MV-4-11 (cell line): ENCODE data around the gene TCIRG1.
"Not testable (repeated sequence)": the region's sequence is repeated elsewhere in the genome, so short reads cannot be mapped to it uniquely, and the experiment has no call there.

ENCODE experiments used
- DNase-seq: peaks from one replicate; lab custom pipeline; 2025; lab: John Stamatoyannopoulos, UW

TCIRG1 gene, protein sequence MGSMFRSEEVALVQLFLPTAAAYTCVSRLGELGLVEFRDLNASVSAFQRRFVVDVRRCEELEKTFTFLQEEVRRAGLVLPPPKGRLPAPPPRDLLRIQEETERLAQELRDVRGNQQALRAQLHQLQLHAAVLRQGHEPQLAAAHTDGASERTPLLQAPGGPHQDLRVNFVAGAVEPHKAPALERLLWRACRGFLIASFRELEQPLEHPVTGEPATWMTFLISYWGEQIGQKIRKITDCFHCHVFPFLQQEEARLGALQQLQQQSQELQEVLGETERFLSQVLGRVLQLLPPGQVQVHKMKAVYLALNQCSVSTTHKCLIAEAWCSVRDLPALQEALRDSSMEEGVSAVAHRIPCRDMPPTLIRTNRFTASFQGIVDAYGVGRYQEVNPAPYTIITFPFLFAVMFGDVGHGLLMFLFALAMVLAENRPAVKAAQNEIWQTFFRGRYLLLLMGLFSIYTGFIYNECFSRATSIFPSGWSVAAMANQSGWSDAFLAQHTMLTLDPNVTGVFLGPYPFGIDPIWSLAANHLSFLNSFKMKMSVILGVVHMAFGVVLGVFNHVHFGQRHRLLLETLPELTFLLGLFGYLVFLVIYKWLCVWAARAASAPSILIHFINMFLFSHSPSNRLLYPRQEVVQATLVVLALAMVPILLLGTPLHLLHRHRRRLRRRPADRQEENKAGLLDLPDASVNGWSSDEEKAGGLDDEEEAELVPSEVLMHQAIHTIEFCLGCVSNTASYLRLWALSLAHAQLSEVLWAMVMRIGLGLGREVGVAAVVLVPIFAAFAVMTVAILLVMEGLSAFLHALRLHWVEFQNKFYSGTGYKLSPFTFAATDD

DNA sequence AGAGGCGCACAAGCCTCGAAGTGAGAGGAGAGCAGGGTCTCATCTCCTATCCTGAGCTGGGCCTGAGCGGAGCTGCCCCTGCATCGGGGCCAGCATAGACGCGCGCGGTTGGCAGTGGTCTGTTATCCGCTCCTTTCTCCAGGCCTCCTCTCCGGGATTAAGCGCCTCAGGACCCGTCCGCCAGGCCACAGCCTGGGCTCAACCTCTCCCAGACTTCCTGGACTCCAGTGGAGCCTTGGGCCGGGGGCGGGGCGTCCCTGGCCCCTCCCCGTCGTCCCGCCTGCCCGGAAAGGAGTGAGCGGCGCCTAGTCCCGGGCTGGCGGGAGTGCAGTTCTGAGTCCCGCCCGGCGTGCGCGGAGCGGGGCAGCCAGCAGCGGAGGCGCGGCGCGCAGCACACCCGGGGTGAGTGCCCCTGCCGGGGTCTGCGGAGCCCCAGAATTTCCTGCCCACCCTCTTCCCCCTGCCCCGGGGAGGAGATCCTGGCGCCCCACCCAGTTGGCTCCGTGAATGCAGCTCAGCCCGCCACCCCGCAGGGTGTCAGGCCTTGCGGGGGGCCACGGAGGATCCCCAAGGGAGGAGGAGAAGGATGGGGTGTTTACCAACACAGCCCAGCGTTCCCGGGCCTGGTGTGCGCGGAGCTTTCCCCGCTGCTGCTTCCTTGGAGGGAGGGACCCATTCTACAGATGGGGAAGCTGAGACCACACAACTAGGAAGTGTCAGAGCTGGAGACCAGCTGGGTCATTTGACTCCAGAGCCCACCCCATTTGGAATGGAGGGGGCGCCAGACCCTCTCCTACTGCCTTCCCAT, at the start of gene TCIRG1:
Gene TCIRG1, plus strand, starts transcription at position 308 of the 808 bp plus-strand sequence. CDS start 2,247 bp downstream, outside the sequence.
- DNase-seq = peak; percentile 84

DNA sequence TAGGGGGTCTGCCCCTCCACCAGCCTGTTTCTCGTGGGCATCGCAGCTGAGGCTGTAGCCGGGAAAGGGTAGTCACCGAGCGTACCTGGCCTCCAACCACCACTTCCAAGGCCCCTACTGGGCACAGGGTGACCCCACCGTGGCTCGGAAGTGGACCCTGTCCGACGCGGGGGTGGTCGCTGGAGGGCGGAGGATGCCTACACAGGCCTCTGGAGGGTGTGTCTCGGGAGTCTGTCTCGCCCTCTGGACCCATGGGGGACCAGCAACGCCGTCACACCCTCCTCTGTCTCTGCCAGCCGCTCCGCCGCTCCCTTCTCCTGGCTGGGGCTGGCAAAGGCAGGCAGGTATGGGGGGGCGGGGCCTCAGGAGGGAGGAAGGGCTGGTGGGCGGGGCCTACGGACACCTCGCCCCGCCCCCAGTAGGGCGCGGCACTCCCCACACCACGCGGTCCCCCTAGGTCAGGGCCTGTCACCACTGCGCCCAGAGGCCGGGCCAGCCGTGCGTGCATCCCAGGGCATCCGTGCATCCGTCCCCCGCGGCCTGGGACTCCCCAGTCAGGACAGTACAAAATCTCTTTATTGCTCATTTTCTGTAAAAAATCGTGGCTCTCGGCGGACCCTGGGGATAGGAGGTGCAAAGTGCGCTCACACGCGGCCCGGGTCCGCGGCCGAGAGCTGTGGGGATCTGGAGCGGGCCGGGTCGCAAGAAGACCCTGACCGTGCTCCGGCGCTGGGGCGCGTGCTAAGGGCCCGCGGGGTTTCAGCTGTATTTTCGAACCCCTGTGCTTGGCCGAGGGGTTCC, 48.1 kb upstream of the TCIRG1 start:
- not testable (repeated sequence) for DNase-seq

DNA sequence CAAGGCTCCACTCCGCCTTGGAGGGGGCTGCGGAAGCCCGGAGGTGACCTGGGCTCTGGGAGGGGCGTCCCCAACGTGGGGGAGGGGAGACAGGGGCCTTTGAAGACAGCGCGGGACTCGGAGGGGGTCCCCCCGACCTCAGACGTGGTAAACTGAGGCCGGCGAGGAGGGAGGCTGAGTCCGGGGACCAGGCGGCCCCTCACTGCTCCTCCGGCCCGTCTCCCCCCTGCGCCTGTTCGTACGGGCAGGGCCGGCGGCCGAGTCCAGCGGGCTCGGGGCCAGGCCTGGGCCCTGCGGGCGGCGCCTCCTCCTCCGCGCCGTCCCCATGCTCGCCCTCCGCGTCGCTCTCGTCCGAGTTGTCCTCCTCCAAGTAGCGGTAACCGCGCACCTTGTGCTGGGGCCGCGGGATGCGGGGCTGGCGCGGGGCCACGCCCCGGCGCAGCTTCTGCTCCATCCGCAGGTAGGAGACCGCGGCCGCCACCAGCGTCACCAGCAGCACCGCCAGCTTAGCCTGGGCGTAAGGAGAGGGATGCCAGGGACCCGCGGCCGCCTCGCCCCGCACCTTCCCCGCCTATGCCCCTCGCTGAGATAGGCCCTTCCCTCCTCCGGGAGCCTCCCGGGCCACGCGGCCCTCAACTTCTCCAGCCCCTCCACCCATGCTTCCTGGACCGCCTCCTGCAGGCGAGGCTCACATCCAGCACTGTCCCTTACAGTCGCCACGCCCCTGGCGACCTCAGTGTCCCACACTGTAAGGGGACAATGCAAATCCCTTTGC, 47.3 kb upstream of the TCIRG1 start:
- DNase-seq = not testable (repeated sequence)

DNA sequence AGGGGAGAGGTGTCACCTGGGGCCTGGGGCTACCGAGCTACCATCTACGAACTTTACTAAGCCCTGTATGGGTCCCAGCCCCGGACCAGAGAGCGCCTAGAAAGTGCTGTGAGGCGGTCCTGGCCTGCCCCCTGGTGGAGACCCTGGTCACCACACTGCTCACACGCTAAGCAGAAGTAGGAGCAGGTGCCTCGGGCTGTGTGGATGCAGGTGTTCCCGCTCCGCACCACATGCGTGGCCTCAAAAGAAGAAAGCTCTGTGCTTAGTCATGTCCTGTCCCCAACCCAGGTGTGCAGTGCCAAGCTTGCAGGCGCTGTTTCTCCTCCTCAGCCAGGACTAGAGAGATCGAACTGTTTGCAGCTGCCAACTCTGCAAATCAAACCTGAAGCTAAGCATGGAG, 45.0 kb upstream of the TCIRG1 start:
- DNase-seq = not testable (repeated sequence)

DNA sequence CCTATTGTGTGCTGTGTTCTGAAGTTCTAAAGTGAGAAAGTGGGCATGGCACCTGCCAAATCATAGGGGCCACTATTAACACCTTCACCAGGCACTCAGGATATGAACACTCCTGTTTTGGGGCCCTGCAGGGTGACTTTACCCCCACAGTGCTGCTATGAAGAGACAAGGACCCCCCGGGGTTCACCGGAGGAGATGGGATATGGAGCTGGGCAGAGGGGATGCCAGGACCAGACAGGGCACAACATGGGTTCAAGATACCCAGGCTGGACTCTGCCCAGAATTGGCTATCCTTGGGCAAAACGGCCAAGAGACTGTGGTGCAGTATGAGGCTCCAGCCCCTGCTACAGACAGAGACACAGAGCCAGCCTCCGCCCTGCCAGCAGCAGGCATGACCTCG, 44.4 kb upstream of the TCIRG1 start:
- DNase-seq = not testable (repeated sequence)

DNA sequence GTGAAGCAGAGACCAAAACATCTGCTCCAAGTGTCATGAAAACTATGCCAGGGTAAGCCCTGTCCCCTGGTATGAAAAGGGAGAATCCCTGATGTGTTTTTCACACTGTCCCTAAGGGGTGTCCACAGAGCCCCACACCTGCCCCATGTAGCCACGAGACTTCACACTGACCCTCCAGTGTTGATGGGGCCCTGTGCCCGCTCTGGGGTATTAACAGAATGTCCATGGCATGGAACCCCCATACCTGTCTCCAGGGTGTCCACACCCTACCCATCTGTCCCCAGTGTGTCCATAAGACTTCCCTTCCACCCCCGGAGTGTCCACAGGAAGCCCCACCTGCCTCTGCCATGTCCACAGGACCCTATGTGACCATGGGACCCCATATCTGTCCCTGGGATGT, 43.7 kb upstream of the TCIRG1 start:
- not testable (repeated sequence) for DNase-seq

DNA sequence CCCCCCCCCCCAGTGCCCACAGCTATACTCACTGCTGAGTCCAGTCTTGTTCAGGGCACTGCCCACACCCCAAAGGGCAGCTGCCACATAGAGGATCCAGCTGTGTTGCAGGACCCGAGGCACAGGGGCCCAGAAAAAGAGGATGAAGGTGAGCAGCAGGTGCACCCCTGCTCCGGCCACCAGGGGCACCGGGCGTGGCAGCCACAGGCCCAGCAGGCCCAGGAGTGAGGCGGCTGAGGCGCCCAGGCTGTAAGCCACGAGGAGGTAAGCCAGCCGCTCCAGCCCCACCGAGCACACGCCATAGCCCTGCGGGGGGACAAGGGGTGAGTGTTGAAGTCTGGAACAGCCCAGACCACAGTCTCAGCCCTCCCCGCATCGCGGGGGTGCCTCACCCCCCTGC, 43.2 kb upstream of the TCIRG1 start:
- not testable (repeated sequence) for DNase-seq

DNA sequence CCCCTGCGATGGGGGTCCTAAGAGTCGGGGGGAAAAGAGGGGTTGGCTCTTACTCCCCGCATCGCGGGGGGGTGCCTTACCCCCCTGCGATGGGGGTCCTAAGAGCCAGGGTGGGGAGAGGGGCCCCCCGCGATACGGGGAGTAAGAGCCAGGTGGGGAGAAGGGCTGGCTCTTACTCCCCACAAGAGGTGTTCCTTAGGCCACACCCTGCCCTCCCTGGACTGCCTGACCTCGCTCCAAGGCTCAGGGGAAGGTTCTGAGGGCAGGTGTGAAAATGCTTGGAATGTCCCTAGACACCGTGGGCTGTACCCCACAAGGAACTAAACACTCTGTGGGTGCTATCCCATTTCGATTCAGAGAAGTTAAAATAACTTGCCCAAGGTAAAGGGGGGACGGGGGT, 42.8 kb upstream of the TCIRG1 start:
- DNase-seq = no peak

DNA sequence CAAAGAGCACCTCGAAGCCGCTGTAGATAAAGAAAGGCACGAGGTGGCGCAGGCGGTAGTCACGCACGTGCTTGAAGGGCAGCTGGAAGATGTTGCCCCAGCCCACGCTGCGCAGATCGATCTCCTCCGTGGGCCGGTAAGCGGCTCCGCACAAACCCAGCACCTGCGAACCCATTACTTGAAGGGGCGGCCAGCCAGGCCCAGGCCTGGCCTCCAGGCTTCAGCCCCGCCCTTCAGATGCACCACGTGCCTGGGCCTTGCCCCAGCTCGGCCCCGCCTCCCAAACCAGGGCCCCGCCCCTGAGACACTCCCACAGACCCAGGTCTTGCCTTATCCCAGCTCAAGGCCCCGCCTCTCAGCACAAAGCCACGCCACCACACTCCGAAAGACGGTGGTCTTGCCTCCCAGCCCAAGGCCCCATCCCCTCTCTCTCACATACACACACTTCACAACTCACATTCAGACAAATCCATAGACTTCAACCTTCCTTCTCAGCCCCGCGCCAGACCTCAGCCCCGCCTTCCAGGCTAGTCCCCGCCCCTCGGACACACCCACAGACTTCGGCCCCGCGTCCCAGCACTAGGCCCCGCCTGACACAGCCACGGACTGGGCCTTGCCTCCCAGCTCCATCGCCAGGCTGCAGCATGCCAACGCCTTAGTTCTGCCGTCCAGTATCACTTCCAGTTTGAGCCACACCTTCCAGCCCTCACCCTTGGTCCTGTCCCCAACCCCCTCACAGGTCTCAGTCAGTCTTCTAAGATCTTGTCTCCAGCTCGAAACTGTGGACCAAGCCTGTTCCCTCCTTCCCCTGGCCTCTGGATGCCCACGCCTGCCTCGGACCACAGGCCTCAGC, 42.0 kb upstream of the TCIRG1 start:
- peak; percentile 94 for DNase-seq

DNA sequence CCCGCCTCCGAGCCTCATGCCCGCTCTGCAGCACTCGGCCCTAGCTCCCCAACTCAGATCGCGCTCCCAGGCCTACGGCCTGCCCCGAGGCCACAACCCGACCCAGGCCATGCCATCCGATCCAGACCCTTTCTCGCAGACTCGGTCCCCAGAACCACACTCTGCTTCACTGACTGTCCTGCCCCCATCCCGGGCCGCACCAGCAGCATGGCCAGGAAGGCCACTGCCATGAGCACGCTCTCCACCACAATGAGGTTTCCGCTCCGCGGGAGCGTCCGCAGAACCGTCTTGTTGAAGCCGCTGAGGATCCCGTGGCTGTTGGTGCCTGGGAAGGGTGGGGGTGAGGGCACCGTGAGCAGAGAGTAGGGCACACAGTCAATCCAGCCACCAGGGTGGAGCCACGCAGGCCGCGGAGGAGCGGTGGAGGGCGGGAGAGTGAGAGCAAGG, 41.3 kb upstream of the TCIRG1 start:
- DNase-seq = peak; percentile 77

DNA sequence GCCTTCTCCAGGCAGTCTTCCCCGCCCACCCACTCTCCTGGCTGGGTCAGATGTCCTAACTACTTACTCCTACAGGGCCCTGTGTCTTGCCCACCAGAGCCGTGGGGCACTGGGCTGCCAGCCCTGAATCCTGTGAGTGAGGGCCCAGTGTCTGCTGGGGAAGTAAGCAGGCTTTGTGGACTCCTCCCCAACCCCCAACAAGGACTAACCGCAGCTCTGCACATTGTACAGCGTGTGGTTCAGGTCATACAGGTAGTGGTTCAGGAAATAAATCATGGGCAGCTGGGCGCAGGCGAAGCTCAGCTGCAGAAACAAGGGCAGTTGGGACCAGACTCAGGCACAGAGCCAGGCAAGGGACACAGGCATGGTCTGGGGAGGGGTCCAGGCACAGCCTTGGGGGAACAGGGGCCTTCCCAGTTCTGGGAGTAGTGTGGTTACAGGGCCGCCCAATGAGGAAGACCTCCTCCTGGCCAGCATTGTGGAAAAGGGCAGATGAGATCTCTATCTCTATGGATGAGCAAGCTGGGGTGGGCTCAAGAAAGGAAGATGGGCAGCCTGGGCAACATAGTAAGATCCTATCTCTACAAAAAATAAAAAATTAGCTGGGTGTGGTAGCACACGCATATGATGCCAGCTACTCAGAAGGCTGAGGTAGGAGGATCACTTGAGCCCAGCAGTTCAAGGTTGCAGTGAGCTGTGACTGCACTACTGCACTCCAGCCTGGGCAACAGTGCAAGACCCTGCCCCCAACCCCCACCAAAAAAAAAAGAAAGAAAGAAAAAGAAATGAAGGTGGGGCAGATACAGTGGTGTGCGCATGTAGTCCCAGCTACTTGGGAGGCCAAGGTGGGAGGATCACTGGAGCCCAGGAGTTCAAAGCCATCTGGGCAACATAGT, 40.4 kb upstream of the TCIRG1 start:
- DNase-seq = peak; percentile 37

DNA sequence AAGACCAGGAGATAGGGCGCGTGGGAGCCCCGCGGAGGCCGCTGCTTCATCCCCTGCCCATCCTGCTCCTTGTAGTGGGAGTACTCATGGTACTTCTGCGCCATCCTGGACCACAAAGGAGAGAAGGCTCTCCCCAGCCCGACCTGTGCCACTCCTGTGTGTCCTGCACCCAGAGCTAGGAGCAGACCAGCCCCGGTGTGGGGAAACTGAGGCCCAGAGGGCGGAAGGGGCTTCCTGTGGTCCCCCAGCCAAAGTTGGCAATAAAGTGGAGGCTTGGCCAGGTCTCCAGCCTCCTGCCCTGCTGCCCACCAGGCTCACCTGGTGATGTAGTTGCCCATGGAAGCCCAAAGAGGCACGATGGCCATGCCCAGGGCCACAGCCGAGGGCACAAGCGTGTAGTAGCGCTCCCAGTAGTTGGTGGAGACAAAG, 39.6 kb upstream of the TCIRG1 start:
- no peak for DNase-seq

DNA sequence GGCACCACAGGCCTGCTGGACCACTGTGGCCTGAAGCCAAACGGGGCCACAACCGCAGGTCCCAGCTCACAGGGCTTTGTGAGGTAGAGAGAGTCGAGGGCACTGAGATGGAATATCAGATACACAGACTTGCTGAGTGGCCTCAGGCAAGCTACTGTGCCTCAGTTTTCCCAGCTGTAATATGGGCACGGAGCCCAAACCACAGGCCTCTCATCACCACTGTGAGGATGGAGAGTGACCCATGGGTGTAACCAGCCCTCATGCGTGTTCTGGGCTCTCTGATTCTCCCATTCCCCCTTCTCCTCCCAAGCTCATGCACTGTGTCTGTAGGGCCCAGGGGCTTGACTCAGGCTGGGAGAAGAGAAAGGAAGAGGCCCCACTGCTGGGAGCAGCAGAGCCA, 39.1 kb upstream of the TCIRG1 start:
- no peak for DNase-seq

DNA sequence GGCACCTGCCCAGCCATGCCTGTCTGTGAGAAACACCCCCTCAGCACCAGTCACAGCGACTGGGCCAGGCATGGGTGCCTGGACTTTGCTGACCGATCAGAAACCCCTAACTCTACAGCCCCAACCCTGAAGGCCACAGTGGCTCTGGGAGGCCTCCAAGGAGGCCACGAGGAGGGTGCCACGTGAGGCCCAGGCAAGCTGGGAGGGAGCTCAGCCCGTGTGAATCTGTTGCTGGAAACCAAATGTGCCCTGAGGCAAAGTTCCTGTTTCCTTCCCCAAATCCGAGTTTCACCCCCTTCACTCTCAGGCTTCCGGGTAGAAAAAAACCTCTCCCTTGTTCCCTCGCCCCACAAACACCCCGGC, 36.3 kb upstream of the TCIRG1 start:
- peak; percentile 90 for DNase-seq

DNA sequence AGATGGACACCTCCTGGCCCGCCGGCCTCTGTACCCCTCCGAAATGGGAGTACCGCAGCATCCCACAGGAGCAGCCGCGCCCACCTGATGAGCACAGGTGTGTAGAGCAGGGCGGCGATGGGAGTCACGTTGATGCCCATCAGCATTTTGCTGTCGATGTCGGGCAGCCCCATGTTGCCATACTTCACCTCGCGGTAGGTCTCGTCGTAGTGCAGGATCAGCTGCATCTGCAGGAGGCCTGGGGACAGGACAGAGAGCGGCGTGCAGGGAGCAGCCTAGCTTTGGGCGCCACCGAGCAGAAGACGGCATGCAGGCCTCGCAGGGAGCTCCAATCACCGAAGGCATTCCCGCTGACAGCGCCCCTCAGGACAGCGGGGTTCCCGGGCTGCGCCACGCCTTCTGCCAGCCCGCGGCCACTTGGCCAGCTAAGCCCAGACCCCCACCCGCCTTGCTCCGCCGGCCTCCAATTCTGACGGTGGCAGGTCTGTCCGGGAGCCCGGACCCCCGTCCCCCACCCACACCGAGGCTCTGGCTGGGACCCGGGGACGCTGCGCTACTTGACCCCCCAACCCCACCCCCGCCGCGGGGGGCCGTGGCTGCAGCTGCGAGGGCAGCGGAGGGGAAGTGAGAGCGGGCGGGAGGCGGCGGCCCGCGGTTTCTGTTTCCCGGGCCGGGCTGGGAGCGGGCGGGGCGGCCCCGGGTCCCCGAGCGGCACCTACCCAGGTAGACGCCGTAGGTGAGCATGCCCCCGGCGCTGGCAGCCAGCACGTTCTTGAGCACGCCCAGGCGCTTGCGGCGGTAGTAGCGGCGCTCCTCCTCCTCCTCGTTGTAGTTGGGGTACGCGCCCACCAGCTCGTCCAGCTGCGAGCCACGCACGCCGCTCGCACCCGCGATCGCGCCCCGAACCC, 35.6 kb upstream of the TCIRG1 start:
- DNase-seq = peak; percentile 48

DNA sequence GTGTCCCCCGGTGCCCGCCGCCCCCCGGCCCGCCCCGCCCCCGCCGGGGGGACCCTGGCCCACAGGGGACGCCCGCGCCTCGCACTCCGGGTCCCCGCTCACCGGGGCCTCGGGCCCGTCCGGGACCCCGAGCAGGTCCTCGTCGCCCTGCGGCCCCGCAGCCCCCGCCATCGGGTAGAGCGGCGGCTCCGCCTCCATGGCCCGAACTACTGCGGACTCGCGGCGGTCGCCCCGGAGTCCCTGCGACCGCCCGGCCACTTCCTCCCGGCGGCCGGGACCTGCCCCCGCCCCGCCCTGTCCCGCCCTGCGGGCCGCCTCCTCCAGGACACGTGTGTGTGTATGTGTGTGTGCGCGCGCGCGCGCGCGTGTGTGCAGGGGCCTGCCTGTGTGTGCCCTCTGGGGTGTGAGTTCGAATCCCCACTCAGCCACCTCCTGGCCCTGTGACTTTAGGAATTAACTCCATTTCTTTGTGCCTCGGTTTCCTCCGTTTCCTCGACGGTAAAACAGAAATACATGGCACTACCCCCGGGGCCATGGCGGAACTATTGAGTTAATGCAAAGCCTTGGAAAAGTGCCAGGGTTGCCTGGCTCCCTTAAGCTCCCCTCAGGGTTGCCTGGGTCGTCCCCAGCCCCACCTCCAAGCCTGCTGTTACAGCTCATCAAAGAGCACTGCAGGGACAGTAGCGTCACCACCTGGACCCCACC, 34.8 kb upstream of the TCIRG1 start, which contains the start of gene UNC93B1:
Gene UNC93B1, minus strand, starts transcription at position 252 of the 705 bp plus-strand sequence. Its CDS starts 54 bp downstream, at position 198.
- DNase-seq = peak; percentile 86
